Measurements from ENCODE around the gene NDUFS7. TPM values are rescaled to one million over a fixed set of nuclear protein-coding genes. Genes with fewer than 3 reads are reported as not detected.
A peak's percentile ranks its signal among the peaks of the same experiment; 100 is the strongest.

The NDUFS7 gene
- total and polyA plus RNA-seq, 9 of the 15 experiments (the other 6 are each of a cell fraction or from before 2014, with no cell fraction given) = 6.0 to 271 (median 60.6) TPM

DNA sequence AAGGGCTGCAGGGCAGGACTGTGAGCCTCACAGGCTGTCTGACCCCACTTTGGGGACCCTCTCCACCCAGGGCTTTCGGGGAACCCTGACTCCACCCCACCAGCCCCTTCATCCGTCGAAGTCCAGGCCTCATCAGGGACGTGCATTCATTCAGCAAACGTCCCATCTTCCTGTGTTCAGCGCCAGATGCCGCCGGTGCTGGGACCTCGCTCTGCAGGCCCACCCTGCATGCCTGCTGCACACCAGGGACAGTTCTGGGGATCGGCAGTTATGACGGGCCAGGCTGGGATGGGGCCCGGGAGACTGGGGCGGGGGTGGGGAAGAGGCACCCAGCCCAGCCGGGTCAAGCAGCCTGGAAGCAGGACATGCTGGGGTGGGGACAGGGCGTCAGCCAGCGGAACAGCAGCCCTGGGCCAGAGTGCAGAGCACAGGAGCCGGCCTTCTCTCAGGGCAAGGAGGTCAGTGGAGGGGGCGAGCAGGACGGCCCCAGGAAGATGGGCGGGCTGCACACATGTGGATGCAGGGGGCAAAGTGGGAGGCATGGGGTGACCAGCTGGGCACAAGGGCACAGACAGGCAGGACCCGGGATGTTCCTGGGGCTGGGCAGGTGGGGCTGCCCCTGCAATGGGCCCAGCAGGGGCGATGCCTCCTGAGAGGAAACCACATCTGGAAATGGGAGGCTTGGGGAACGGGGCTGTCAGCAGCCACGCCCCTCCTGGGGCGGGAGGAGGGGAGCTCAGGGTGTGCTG, 12.5 kb downstream of the NDUFS7 start (continued):
- TF ChIP-seq, protein P1, sequence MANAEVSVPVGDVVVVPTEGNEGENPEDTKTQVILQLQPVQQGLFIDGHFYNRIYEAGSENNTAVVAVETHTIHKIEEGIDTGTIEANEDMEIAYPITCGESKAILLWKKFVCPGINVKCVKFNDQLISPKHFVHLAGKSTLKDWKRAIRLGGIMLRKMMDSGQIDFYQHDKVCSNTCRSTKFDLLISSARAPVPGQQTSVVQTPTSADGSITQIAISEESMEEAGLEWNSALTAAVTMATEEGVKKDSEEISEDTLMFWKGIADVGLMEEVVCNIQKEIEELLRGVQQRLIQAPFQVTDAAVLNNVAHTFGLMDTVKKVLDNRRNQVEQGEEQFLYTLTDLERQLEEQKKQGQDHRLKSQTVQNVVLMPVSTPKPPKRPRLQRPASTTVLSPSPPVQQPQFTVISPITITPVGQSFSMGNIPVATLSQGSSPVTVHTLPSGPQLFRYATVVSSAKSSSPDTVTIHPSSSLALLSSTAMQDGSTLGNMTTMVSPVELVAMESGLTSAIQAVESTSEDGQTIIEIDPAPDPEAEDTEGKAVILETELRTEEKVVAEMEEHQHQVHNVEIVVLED (CRISPR knock-in tag; IDR thresholded peaks at IDR 0.05) = no peak
- TF ChIP-seq TAF9B (IDR thresholded peaks at IDR 0.05; ENCODE audit: partially characterized antibody) (no peak), SMARCA4 (IDR thresholded peaks at IDR 0.05) (no peak), ZNF408 (CRISPR knock-in tag; IDR thresholded peaks at IDR 0.05; ENCODE audit: low read depth) (no peak), ZNF146 (CRISPR knock-in tag; IDR thresholded peaks at IDR 0.05; ENCODE audit: unreplicated experiment) (no peak), ZNF12 (CRISPR knock-in tag; IDR thresholded peaks at IDR 0.05) (no peak), RBM22 (IDR thresholded peaks at IDR 0.05; ENCODE audit: low read depth, low read length, poor library complexity, severe bottlenecking) (peak; percentile 28), ZNF175 (CRISPR knock-in tag; IDR thresholded peaks at IDR 0.05; ENCODE audit: low read depth) (no peak), ILF3 (IDR thresholded peaks at IDR 0.05; ENCODE audit: borderline replicate concordance) (no peak), BMI1 (IDR thresholded peaks at IDR 0.05; ENCODE audit: low read length) (no peak), ZNF586 (CRISPR knock-in tag; conservative IDR thresholded peaks at IDR 0.05) (no peak), NUFIP1 (IDR thresholded peaks at IDR 0.05; ENCODE audit: partially characterized antibody) (no peak), PHF21A (IDR thresholded peaks at IDR 0.05; ENCODE audit: borderline replicate concordance, low read depth) (no peak), SAFB (IDR thresholded peaks at IDR 0.05; ENCODE audit: borderline replicate concordance, low read depth, low read length) (no peak), KLF1 (tag; IDR thresholded peaks at IDR 0.05) (no peak), ZNF551 (CRISPR knock-in tag; IDR thresholded peaks at IDR 0.05) (no peak)
- TF ChIP-seq, protein P2, sequence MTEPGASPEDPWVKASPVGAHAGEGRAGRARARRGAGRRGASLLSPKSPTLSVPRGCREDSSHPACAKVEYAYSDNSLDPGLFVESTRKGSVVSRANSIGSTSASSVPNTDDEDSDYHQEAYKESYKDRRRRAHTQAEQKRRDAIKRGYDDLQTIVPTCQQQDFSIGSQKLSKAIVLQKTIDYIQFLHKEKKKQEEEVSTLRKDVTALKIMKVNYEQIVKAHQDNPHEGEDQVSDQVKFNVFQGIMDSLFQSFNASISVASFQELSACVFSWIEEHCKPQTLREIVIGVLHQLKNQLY (CRISPR knock-in tag; conservative IDR thresholded peaks at IDR 0.05) = no peak
- TF ChIP-seq, protein P3, sequence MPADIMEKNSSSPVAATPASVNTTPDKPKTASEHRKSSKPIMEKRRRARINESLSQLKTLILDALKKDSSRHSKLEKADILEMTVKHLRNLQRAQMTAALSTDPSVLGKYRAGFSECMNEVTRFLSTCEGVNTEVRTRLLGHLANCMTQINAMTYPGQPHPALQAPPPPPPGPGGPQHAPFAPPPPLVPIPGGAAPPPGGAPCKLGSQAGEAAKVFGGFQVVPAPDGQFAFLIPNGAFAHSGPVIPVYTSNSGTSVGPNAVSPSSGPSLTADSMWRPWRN (IDR thresholded peaks at IDR 0.05; ENCODE audit: low read depth) = no peak
- TF ChIP-seq, protein P4, sequence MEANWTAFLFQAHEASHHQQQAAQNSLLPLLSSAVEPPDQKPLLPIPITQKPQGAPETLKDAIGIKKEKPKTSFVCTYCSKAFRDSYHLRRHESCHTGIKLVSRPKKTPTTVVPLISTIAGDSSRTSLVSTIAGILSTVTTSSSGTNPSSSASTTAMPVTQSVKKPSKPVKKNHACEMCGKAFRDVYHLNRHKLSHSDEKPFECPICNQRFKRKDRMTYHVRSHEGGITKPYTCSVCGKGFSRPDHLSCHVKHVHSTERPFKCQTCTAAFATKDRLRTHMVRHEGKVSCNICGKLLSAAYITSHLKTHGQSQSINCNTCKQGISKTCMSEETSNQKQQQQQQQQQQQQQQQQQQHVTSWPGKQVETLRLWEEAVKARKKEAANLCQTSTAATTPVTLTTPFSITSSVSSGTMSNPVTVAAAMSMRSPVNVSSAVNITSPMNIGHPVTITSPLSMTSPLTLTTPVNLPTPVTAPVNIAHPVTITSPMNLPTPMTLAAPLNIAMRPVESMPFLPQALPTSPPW (CRISPR knock-in tag; IDR thresholded peaks at IDR 0.05) = 0 out of 2 replicates have a peak, but pooled peaks have one; percentile 6
- TF ChIP-seq, protein P5, sequence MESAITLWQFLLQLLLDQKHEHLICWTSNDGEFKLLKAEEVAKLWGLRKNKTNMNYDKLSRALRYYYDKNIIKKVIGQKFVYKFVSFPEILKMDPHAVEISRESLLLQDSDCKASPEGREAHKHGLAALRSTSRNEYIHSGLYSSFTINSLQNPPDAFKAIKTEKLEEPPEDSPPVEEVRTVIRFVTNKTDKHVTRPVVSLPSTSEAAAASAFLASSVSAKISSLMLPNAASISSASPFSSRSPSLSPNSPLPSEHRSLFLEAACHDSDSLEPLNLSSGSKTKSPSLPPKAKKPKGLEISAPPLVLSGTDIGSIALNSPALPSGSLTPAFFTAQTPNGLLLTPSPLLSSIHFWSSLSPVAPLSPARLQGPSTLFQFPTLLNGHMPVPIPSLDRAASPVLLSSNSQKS (CRISPR knock-in tag; IDR thresholded peaks at IDR 0.05) = no peak
- TF ChIP-seq, protein P6, sequence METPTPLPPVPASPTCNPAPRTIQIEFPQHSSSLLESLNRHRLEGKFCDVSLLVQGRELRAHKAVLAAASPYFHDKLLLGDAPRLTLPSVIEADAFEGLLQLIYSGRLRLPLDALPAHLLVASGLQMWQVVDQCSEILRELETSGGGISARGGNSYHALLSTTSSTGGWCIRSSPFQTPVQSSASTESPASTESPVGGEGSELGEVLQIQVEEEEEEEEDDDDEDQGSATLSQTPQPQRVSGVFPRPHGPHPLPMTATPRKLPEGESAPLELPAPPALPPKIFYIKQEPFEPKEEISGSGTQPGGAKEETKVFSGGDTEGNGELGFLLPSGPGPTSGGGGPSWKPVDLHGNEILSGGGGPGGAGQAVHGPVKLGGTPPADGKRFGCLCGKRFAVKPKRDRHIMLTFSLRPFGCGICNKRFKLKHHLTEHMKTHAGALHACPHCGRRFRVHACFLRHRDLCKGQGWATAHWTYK (CRISPR knock-in tag; IDR thresholded peaks at IDR 0.05) = no peak
